MCF 10A (cell line): ENCODE data around the gene COG7. TPM values are rescaled to one million over a fixed set of nuclear protein-coding genes. Genes with fewer than 3 reads are reported as not detected.
"Not testable (repeated sequence)": the region's sequence is repeated elsewhere in the genome, so short reads cannot be mapped to it uniquely, and the experiment has no call there.

Experiments used
- BruUV-seq: library from RNA; stranded (reverse); fragments of 400-500 nt; replicated peaks from 2 replicates; lab custom pipeline; 2021; lab: Mats Ljungman, UMichigan
- CTCF ChIA-PET: fragments of 300-600 bp; sonication (Branson Sonifier 250); formaldehyde crosslinking; extraction: SDS; loops from one replicate; lab custom pipeline; 2021; ENCODE audit warnings: antibody characterized with exemption, inconsistent platforms; lab: Yijun Ruan, JAX
- POLR2A ChIA-PET: fragments of 300-600, 350-650 bp; sonication (Branson Sonifier 250); formaldehyde crosslinking; extraction: SDS; loops from one replicate; lab custom pipeline; 2020; ENCODE audit warnings: antibody characterized with exemption, inconsistent platforms; lab: Yijun Ruan, JAX
- DNase-seq: peaks from one replicate; pipeline ENCODE4 v3.0.0-alpha.2; 2018; ENCODE audit not compliant: unreplicated experiment
- H3K27ac Mint-ChIP-seq: one replicate; pipeline ENCODE4 v1.8.0; 2022; ENCODE audit warnings: mild to moderate bottlenecking, low read depth, mixed read lengths; ENCODE audit not compliant: unreplicated experiment
- H3K27me3 Mint-ChIP-seq: one replicate; pipeline ENCODE4 v1.8.0; 2022; ENCODE audit warnings: mixed read lengths; ENCODE audit not compliant: insufficient read depth, unreplicated experiment
- H3K36me3 Mint-ChIP-seq: one replicate; pipeline ENCODE4 v1.8.0; 2022; ENCODE audit warnings: mild to moderate bottlenecking, moderate library complexity, mixed read lengths; ENCODE audit not compliant: insufficient read depth, unreplicated experiment
- H3K4me1 Mint-ChIP-seq: one replicate; pipeline ENCODE4 v1.8.0; 2022; ENCODE audit warnings: mixed read lengths; ENCODE audit not compliant: insufficient read depth, unreplicated experiment
- H3K4me3 Mint-ChIP-seq: one replicate; pipeline ENCODE4 v1.8.0; 2022; ENCODE audit warnings: mild to moderate bottlenecking, moderate library complexity, mixed read lengths; ENCODE audit not compliant: unreplicated experiment
- H3K9me3 Mint-ChIP-seq: one replicate; pipeline ENCODE4 v1.8.0; 2022; ENCODE audit warnings: mixed read lengths; ENCODE audit not compliant: unreplicated experiment
- CTCF ChIP-seq: fragments of 200-600 bp; IDR thresholded peaks from one replicate; pipeline ENCODE4 v1.8.0; 2022; ENCODE audit warnings: antibody characterized with exemption, mild to moderate bottlenecking; ENCODE audit not compliant: unreplicated experiment
- intact Hi-C: fragments of 100-400 bp; cut with micrococcal nuclease; formaldehyde crosslinking; loops from 2 replicates; pipeline ENCODE4 v1.14.1; 2022
- total RNA-seq: library from RNA; stranded (reverse); gene quantifications from 2 replicates; pipeline ENCODE4 v1.2.3, GENCODE V29; 2022

COG7 gene
- total RNA-seq, 1 experiment from 2014 or later, result 10.0 TPM

GRCh38 chr16:23367564-23367963 lies 85.4 kb downstream of the COG7 start:
- Mint-ChIP-seq H3K36me3 (no peaks in the 10 kb centered on the region), H3K4me1 (peaks cover 38% of the 10 kb centered on the region), H3K27ac (peak overlapping the region; percentile 67), H3K27me3 (no peaks in the 10 kb centered on the region), H3K9me3 (no peaks in the 10 kb centered on the region), H3K4me3 (no peak overlapping the region)
- intact Hi-C loops, result no loop called here
- TF ChIP-seq CTCF, result no peak
- no peak for DNase-seq
- CTCF ChIA-PET, result interaction anchor here (0.6 to 2.2 kb wide), 2 partner anchors 18 to 67 kb away, joined by 5 to 8 read pairs; no protein-coding TSS in a partner anchor
- POLR2A ChIA-PET, result interaction anchor here (0.7 to 1.2 kb wide), 2 partner anchors 78 to 184 kb away, joined by 3 read pairs; no protein-coding TSS in a partner anchor
- no TSS peak for BruUV-seq

- H3K4me1 Mint-ChIP-seq, result peaks cover 43% of the 10 kb centered on the region
- CTCF ChIA-PET, result interaction anchor here (0.8 to 1.4 kb wide), 3 partner anchors 58 to 186 kb away, joined by 3 to 4 read pairs (median 3); no protein-coding TSS in a partner anchor
- BruUV-seq, H3K27me3 Mint-ChIP-seq, H3K4me3 Mint-ChIP-seq, H3K27ac Mint-ChIP-seq, H3K9me3 Mint-ChIP-seq, H3K36me3 Mint-ChIP-seq, intact Hi-C loops, DNase-seq: not testable (repeated sequence)
- POLR2A ChIA-PET, result interaction anchor here (0.6 to 1.5 kb wide), 4 partner anchors 42 to 148 kb away, joined by 3 to 4 read pairs (median 3); no protein-coding TSS in a partner anchor
Measured at GRCh38 chr16:23366341-23366740, 86.6 kb downstream of the COG7 start.

- Mint-ChIP-seq H3K36me3 (no peaks in the 10 kb centered on the region), H3K4me3 (no peak overlapping the region), H3K4me1 (peaks cover 43% of the 10 kb centered on the region), H3K27me3 (no peaks in the 10 kb centered on the region), H3K9me3 (no peaks in the 10 kb centered on the region), H3K27ac (peak overlapping the region; percentile 83)
- BruUV-seq, result no TSS peak
- intact Hi-C loops, result no loop called here
- POLR2A ChIA-PET, result interaction anchor here (0.6 to 1.5 kb wide), 5 partner anchors 29 to 147 kb away, joined by 3 to 4 read pairs (median 3); no protein-coding TSS in a partner anchor
- peak; percentile 25 for DNase-seq
- CTCF ChIA-PET, result interaction anchor here (0.7 to 1.4 kb wide), 3 partner anchors 59 to 69 kb away, joined by 3 to 4 read pairs (median 4); no protein-coding TSS in a partner anchor
- no peak for TF ChIP-seq CTCF
Measured at GRCh38 chr16:23365602-23366240, 87.3 kb downstream of the COG7 start.

GRCh38 chr16:23362460-23363317 lies 90.3 kb downstream of the COG7 start:
- peak; percentile 95 for DNase-seq
- H3K27me3 Mint-ChIP-seq, result no peaks in the 10 kb centered on the region
- H3K27ac Mint-ChIP-seq, result peak overlapping the region; percentile 68
- ChIA-PET CTCF (interaction anchor here (0.5 to 3.0 kb wide), 12 partner anchors 10 to 290 kb away, joined by 3 to 35 read pairs (median 4); no protein-coding TSS in a partner anchor), POLR2A (interaction anchor here (0.6 to 3.4 kb wide), 22 partner anchors 13 to 179 kb away, joined by 3 to 33 read pairs (median 4); partner anchors contain the start of gene SCNN1B)
- intact Hi-C loops, result no loop called here
- no peak overlapping the region for H3K4me3 Mint-ChIP-seq
- TF ChIP-seq CTCF, result no peak
- H3K9me3 Mint-ChIP-seq, result no peaks in the 10 kb centered on the region
- no peaks in the 10 kb centered on the region for H3K36me3 Mint-ChIP-seq
- peaks cover 41% of the 10 kb centered on the region for H3K4me1 Mint-ChIP-seq
- no TSS peak for BruUV-seq
